ENCODE data around the gene ANKH. TPM values are rescaled to one million over a fixed set of nuclear protein-coding genes. Genes with fewer than 3 reads are reported as not detected.

ANKH gene
- total and polyA plus RNA-seq, 12 donors, result 4.8 to 45.6 (median 30.9) TPM

- Histone ChIP-seq H3K36me3 (replicated peaks in 1 of 2) (no peaks in the 10 kb centered on the region), H3K27me3 (no peaks in the 10 kb centered on the region), H3K4me3 (no peak overlapping the region), H3K27ac (no peak overlapping the region), H3K4me1 (replicated peaks in 1 of 2) (no peaks in the 10 kb centered on the region), H3K9me3 (replicated peaks in 1 of 3) (no peaks in the 10 kb centered on the region)
- intact Hi-C loops (cut with DNase I), result no loop called here
- WGBS, 4 donors, result 62 to 80% (median 77%) methylated on average over 10 of the region's 10 CpGs
- no peak for DNase-seq
- TF ChIP-seq CTCF (IDR thresholded peaks at IDR 0.05), result no peak
- TF ChIP-seq POLR2A (IDR thresholded peaks at IDR 0.05), result no peak
Observed at GRCh38 chr5:14915291-14915952, 43.8 kb upstream of the ANKH start.

DNA sequence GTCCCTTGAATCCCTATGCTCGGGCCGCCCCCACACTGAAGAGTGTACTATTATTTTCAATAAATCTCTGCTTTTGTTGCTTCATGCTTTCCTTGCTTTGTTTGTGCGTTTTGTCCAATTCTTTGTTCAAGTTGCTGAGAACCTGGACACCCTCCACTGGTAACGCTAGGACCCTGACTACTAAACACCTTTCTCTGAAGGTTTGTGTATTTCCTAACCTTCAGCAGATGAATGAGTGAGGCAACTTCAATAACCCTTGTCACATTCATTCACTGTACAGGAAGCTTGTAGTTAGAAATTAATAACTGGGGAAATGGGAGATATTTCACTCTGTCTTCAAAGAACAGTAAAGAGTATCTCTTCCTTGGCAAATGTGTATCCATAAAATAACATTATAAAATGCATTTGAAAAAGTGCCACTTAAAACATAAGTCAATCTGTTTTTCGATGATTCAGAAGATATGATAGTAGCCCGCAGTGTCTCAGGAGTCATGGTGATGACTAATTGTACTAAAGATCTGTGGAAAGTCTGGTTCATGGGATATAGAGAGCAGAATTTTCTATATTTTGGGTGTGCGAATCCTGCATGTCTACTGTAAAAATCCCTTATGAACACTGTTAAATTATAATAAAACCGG is 43.2 kb upstream of the ANKH start:
- Histone ChIP-seq H3K27ac (no peak overlapping the region), H3K9me3 (replicated peaks in 1 of 3) (no peaks in the 10 kb centered on the region), H3K4me1 (replicated peaks in 1 of 2) (no peaks in the 10 kb centered on the region), H3K4me3 (no peak overlapping the region), H3K36me3 (replicated peaks in 1 of 2) (no peaks in the 10 kb centered on the region), H3K27me3 (no peaks in the 10 kb centered on the region)
- intact Hi-C loops (cut with DNase I), result no loop called here
- 74 to 81% (median 76%) methylated on average over 8 of the region's 8 CpGs for WGBS, 4 donors
- no peak for TF ChIP-seq CTCF (IDR thresholded peaks at IDR 0.05)
- no peak for TF ChIP-seq POLR2A (IDR thresholded peaks at IDR 0.05)
- DNase-seq, result no peak

- H3K4me1 ChIP-seq (replicated peaks in 1 of 2), result no peaks in the 10 kb centered on the region
- H3K9me3 ChIP-seq (replicated peaks in 1 of 3), result no peaks in the 10 kb centered on the region
- intact Hi-C loops (cut with DNase I), result no loop called here
- no peaks in the 10 kb centered on the region for H3K36me3 ChIP-seq (replicated peaks in 1 of 2)
- H3K27me3 ChIP-seq, result no peaks in the 10 kb centered on the region
- H3K4me3 ChIP-seq, result no peak overlapping the region
- 85 to 92% (median 89%) methylated on average over 5 to 7 of the region's 7 CpGs for WGBS, 4 donors
- H3K27ac ChIP-seq, result no peak overlapping the region
- no peak for DNase-seq
- TF ChIP-seq CTCF (IDR thresholded peaks at IDR 0.05) (no peak), POLR2A (IDR thresholded peaks at IDR 0.05) (no peak)
Observed at GRCh38 chr5:14914193-14914592, 42.6 kb upstream of the ANKH start.

GRCh38 chr5:14913096-14913495 is 41.5 kb upstream of the ANKH start:
- Histone ChIP-seq H3K36me3 (replicated peaks in 1 of 2) (no peaks in the 10 kb centered on the region), H3K4me3 (no peak overlapping the region), H3K4me1 (replicated peaks in 1 of 2) (no peaks in the 10 kb centered on the region), H3K9me3 (replicated peaks in 1 of 3) (no peaks in the 10 kb centered on the region), H3K27me3 (no peaks in the 10 kb centered on the region), H3K27ac (no peak overlapping the region)
- no peak for TF ChIP-seq POLR2A (IDR thresholded peaks at IDR 0.05)
- no peak for TF ChIP-seq CTCF (IDR thresholded peaks at IDR 0.05)
- intact Hi-C loops (cut with DNase I), result no loop called here
- WGBS, 4 donors, result 76 to 85% (median 80%) methylated on average over 5 of the region's 5 CpGs
- DNase-seq, result no peak
